HUDEP-2 (cell line): Measurements from ENCODE around the gene TRIM23.
"Not testable (repeated sequence)": the region's sequence is repeated elsewhere in the genome, so short reads cannot be mapped to it uniquely, and the experiment has no call there.

ENCODE experiments used
- DNase-seq, 76 experiments: peaks; one replicate each; lab custom pipeline; 2025; ENCODE audit not compliant: unreplicated experiment in 76 of 76; lab: John Stamatoyannopoulos, UW

Gene TRIM23

DNA sequence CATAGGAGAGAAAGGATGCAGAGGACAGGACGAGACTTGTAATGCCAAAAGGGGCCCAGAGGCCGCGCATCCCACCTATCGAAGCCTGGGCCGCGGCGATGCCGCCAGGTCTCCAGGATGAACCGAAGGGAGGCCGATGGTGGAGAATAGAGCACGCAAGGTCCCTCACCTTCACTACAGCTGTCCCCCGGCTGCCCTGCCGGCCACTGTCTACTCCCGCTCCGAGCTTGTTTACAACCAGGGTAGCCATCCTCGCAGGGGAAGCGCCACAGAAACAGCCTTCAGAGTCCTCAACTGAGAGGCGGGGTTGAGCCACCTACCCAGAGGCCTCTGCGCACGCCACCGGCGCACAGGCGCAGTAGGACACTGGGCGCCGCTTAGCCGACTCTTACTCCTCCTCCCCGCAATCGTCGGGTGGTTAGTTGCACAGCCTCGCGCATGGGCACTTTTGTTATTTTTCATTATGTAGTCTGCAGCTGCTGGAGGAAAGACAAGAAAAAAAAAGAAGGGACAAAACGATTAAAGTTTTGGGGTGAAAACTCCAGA lies at the start of gene TRIM23:
Gene TRIM23 (minus strand): TSS at position 309 of the 546 bp plus-strand sequence. CDS start 59 bp downstream, at position 250.
- DNase-seq, result peak in 74 of 76 experiments; percentile 38 to 91 (median 80)

DNA sequence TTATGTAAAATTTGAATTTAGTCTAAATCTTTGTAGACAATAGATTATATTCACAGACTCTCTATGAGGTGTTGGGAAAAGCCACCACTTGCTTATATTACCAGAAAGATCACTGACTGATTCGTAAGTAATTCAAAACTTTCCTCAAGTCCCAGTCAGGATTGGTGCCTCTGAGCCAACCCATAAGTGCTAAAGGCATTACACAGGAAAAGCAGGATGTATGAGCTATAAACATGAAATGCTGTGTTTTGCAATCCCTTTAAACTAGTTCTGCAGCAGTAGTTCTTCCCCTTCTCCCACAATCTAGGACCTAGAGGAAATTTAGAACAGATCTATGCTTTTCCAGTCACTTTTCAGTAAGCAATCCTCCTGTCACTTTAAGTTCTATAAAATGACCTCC lies 48.7 kb upstream of the TRIM23 start:
- no peak for DNase-seq

DNA sequence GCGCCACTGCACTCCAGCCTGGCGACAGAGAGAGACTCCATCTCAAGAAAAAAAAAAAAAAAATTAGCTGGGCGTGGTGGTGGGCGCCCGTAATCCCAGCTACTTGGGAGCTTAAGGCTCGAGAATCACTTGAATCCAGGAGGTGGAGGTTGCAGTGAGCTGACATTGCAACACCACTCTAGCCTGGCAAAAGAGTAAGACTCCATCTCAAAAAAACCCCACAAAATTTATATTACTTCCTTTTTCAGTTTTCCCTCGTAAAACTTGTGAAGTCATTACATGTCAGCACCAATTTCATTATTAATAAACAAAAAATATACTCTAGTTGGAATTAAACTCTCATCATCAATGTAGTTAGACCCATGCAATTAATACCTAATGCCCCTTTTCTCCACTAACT lies 44.6 kb upstream of the TRIM23 start:
- no peak for DNase-seq

DNA sequence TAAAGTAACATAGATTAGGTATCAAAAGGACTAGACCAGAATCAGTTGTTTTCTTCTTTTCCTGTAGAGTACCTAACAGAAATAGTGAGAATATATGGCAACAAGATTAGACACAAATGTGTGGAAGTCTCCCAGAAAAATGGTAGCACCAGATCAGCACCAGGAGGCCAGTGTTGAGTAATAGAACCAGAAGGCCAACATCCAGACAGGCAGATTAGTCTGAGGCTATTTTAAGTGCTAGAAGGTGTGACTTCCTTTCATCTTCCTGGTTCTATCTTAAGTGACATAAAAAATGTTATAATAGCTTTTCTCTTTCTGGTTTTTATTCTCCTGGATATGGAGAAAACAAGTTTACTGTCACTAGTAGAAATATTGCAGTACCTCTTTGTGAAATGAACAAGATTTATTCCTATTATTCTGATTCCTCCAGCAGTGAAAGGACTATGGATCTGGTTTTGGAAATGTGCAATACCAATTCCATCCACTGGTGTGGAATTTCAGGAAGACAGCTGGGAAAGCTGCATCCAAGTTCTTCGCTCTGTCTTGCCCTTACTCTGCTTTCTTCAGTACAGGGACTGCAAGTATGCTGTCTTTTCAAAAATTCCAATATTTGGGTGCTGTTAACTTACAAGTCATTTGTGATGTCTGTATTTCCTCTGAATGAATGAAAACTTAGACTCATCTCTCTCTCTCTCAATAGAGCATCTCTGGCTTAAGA lies 39.8 kb upstream of the TRIM23 start:
- no peak for DNase-seq

DNA sequence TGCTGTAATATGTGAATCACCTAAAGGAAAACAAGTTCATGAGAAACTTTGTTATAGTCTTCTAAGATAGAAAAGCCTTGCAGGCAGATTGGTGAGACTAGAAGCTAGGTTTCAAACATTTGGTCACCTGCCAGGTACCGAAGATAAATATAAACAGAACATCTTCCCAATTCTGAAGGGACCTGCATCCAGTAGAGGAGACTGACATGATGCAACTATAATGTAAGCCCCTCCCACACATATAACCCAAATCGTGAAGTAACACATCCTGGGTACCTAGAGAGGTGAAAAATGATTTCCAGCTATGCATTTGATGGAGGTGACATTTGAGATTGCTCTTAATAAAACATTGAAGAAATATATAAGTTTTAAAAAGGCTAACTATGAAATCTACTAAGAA lies 30.6 kb upstream of the TRIM23 start:
- DNase-seq, result no peak

DNA sequence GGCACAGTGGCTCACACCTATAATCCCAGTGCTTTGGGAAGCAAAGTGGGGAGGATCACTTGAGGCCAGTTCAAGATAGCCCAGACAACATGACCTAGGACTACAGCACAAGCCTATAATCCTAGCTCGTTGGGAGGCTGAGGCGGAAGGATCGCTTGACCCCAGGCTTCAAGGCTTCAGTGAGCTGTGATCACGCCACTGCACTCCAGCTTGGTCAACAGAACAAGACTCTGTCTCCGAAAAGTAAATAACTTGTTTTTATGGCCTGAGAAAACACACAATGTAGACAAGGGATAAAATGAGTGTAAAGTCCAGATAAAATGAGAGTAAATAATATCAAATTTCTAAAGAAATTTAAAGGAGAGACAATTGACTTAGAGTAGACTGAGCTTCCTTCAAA lies 27.0 kb upstream of the TRIM23 start:
- no peak for DNase-seq

DNA sequence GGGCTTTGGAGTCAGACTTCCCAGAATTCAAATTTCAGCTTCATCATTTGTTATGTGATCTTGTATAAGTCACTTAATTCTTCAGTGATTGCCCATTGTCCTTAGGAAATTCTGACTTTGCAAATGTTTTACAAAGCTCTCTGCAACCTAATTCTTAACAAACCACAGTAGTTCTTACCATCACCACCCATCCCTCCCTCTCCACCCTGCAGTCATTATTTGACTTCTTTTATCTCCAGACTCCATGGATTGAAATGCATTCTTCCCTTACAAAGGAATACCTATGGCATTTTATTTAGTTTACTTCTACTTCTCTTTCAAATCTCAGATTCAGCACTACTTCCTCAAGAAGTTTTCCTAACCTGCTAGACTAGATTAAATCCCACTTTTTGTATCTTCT lies 23.8 kb upstream of the TRIM23 start:
- DNase-seq, result no peak

DNA sequence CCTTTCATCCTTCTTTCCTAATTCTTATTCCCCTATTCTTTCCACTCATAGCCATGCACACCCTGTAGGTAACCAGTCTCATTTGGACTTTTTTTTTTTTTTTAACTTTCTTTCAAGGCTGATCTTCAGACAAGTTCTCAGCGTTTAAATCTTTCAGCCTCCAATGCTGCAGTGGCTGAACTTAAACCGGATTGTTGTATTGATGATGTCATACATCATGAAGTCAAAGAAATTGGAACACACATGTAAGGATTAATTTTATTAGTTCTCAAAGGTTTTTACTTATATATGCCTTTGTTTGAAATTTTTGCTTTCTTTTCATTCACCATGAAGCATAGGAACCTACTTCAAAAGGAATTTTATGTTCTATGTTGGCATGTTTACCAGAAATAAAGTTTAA lies 22.8 kb upstream of the TRIM23 start:
- DNase-seq, result no peak

DNA sequence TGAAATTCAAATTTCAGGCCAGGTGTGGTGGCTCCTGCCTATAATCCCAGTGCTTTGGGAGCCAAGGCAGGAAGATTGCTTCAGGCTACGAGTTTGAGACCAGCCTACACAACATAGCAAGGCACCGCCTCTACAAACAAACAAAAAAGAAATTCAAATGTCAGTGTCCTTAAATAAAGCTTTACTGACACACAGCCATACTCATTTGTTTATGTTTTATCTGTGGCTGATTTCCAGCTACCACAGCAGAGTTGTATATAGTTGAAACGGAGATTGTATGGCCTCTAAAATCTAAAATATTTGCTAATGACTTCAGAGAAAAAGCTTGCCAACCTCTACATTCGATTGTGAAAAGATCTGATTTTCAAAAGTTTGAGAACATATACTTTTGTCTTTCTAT lies 16.1 kb upstream of the TRIM23 start:
- no peak for DNase-seq

DNA sequence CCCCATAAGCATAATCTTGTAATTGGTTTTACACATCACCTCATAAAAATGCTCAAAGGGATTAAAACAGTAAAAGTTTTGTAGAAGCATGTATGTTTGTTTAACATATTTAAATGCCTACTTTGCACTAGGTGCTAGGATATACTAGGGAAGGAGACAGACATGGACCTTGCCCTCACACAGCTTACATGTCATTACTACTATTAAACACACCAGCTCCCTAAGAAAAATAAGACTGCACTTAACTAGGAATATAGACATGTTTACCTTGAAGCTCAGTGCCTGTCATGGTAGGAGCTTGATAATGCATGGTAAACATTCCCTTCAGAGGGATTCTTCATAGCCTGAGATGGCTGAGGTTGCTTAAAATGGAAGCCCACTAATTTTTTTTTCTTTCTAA lies 6.8 kb upstream of the TRIM23 start:
- DNase-seq, result no peak

DNA sequence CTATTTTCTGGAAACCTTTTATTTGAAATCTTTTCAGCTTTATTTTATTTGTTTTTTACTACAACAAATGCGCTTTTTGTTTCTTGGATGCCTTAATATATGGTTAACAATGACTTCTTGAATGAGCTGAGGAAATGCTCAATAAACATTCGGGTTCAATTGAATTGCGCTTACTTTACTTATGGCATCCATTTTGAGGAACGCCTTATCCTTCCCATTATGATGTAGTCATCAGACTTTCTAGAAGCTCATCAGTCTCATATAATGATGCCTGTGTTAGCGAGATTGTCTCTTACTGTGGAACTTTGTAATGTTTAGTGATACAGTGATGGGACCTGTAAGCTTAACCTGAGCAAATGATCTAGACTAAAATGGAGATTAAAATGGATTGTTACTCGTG lies 1.6 kb upstream of the TRIM23 start:
- DNase-seq, result no peak

DNA sequence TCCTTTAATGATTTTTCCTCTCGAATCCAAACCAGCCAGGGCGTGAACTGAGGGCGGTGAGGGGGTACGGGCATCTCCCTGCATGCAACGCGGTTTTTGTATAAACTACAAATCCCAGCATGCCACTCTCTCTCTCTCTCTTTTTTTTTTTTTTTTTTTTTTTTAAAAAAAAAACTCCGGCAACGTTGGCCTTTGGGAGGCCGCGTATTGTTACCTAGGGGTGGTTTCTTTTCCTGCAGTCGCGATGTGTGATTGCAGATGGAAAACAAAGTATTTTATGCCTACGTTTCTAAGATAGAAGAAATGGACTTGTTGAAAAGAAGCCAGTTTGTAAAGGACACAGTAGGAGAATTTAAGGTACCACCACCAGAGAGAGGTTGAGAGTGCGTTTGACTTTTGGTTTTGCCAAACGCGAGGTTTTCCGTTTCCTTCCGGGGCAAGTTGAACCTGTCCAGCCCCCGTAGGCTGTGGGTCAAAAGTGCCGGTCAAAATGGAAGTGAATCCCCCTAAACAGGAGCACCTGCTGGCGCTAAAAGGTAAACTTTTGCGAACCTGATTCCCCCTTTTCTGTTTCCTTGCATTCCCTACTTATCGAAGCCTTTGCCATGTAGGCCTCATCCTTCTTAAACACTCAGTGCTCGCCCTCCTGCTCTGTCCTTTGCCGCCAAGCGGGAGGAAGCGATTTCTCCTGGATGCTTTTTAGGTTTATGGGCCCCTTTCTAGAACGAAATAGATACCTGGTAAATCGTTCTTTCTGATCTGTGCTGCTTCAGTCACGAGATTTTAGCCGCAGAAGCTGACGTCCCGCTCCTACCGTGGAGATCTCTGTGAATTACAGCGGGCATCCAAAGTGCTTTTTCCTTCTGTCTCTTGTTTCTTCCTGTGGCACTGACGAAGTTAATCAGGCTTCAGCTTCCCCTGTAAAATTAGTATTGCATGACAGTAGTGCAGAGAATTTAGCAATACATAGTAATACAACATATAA lies 730 bp upstream of the TRIM23 start, which contains the start of the genes SHLD3 and TRAPPC13:
Gene SHLD3 (plus strand): TSS at position 457 of the 985 bp plus-strand sequence. CDS start 4,561 bp downstream, outside the sequence.
Gene TRAPPC13 (plus strand): TSS at position 457 of the 985 bp plus-strand sequence. CDS start 34 bp downstream, at position 491.
- peak in 75 of 76 experiments; percentile 11 to 91 (median 77) for DNase-seq

DNA sequence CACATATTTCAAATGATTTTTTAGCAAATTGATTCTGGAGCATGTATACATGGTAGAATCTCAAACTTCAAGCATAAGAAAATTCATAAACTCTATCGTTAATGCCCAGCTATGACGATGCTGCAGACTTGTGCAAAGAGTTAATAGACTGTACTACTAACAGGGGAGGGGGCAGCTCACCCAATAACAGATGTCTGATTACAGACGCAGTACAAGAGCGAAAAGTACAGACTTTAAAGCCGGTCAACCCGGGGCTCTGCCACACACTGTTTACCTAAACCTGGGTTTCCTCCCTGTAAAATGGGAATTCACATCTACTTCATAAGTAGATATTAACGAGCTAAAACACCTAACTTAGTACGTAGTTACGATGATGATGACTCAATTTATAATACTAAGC lies 651 bp downstream of the TRIM23 start:
- peak in 1 of 76 experiments; percentile 25 for DNase-seq

DNA sequence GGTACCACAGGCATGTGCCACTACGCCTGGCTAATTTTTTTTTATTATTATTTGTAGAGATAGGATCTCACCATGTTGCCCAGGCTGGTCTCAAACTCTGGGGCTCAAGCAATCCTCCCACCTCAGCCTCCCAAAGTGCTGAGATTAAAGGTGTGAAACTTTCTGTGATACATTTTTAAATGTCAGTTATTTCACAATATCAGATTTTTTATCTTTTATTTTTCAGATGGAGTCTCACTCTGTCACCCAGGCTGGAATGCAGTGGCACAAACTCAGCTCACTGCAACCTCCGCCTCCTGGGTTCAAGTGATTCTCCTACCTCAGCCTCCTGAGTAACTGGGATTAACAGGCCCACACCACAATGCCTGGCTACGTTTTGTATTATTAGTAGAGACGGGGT lies 2.2 kb downstream of the TRIM23 start:
- DNase-seq, result not testable (repeated sequence)

DNA sequence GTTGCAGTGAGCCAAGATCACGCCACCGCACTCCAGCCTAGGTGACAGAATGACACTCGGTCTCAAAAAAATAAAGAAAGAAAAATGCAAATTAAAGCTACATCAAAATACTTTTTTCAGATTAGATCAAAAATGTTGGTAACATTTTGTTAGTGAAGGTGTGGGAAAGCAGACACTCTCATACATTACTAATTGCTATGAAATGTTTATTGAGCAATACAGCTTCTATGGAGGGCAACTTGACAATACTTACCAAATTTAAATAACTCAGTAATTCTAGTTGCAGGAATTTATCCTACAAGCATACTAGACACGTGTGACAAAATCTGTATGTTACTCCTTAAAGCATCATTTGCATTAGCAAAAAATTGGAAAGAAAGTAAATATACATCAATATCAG lies 4.1 kb downstream of the TRIM23 start:
- DNase-seq, result no peak

DNA sequence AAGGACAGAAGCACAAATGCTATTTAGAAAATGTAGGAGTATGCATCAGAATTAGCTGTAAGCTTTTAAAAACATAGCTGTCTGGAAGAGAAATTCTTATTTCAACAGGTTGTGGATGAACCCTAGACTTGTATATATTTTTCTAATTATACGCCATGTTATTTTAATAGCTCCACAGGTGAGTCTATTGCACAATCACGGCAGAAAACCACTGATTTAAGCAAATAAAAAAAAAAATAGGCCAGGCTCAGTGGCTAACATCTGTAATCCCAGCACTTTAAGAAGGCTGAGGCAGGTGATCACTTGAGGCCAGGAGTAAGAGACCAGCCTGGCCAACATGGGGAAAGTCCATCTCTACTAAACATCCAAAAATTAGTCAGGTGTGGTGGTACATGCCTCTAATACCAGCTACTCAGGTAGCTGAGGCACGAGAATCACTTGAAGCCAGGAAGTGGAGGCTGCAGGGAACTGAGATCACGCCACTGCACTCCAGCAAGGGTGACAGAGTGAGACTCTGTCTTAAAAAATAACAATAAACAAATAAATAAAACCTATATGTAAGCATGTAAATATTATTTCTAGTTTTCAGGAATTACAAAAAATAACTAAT lies 11.7 kb downstream of the TRIM23 start:
- DNase-seq, result no peak

DNA sequence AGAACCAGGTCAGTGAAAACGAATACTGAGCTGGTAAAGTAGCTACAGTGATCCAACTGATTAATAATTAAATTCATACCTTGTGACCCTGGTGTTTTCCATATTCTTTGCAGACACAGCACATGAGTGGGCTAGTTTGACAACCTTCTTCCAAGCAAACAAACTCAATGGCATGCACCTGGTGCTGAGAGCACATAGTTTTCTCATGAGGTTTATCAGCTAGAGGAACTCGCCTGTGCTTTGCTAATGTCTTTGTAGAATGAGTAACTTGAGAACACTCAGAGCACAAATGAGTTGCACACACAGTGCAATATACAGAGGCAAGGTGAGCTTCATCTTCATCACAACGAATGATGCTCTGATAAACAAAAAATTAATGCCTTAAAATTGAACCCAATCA lies 12.6 kb downstream of the TRIM23 start:
- no peak for DNase-seq

DNA sequence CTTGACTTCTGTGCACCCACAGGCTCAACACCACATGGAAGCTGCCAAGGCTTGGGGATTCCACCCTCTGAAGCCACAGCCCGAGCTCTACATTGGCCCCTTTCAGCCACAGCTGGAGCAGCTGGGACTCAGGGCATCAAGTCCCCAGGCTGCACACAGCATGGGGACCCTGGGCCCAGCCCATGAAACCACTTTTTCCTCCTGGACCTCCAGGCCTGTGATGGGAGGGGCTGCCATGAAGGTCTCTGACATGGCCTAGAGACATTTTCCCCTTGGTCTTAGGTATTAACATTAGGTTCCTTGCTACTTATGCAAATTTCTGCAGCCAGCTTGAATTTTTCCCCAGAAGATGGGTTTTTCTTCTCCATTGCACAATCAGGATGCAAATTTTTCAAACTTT lies 22.4 kb downstream of the TRIM23 start:
- not testable (repeated sequence) for DNase-seq

DNA sequence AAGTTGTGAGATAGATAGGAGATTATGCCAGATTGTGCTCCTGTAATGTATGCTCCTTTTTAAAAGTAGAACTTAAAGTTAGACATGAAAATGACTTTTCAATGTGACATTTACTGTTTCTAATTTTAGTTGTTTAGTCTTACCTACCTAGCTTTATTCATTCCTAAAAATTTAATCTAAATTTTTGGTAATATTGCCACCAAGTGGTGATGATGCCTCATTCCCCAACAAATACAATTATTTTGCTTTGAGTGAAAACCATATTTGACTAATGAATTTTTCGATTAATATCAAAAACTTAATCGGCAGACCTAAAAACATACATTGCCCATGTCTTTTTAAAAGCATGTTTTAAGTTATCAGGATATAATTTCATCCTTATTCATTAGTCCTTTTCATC lies 35.4 kb downstream of the TRIM23 start:
- no peak for DNase-seq

DNA sequence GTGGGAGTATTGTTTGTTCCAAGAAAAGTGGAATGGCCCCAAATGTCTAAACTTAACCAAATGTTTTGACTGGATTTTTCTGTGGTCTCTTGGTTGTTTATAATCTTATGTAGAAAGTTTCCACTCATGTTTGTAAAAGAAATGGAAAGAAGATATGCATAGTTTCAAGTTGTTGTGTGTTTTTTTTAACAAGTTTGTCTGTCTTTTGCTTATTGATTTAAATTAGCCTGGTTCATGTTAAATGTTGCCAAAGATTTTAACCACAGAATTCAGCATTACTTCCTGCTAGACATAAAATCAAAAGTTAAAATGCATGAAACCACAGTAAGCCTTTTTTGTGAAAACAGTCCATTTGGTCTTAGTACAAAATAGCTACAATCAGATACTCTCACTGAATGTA lies 47.0 kb downstream of the TRIM23 start:
- DNase-seq, result no peak
